Measurements from ENCODE around the gene ANTXR2. TPM values are rescaled to one million over a fixed set of nuclear protein-coding genes. Genes with fewer than 3 reads are reported as not detected.
A peak's percentile ranks its signal among the peaks of the same experiment; 100 is the strongest.

ANTXR2 gene
- total and polyA plus RNA-seq, 9 of the 15 experiments (the other 6 are each of a cell fraction or from before 2014, with no cell fraction given), result 10.1 to 83.8 (median 60.3) TPM

DNA sequence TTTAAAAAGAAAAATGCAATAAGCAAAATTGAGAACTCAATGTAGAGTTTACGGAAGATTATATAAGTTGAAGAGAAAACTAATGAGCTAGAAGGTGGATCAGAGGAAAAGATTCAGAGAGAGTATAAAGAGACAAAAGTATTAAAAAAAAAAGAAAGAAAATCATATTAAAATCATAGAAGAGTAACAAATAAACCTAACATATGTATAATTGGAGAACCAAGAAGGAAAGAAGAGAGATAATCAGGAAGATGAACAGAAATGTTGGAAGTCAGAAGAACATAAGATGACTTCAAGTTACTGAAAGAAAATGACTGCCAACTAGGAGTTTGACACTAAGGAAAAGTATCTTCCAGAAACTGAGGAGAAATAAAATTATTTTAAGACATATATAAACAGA is 34.3 kb upstream of the ANTXR2 start:
- ChIA-PET CTCF (ENCODE audit: low intra/inter-chr PET ratio) (no interaction called here), POLR2A (no interaction called here)
- Histone ChIP-seq H3K4me2 (ENCODE audit: insufficient read depth, low read length) (no peak overlapping the region), H2AFZ (ENCODE audit: low read depth, low read length) (no peak overlapping the region), H3K79me2 (ENCODE audit: control insufficient read depth, insufficient read depth, low read length) (no peaks in the 10 kb centered on the region), H3K27ac (ENCODE audit: extremely low read depth, low read depth, low read length) (no peak overlapping the region), H3K27me3 (ENCODE audit: control insufficient read depth in 2 of 2, insufficient read depth in 2 of 2, low read length in 2 of 2) (no peaks in the 10 kb centered on the region), H3K4me3 (no peak overlapping the region), H3K9me1 (ENCODE audit: control insufficient read depth, insufficient read depth, low read length) (no peaks in the 10 kb centered on the region), H3K9ac (ENCODE audit: insufficient read depth in 1 of 2, low read depth in 2 of 2, low read length in 2 of 2) (no peak overlapping the region), H3K36me3 (ENCODE audit: control insufficient read depth, insufficient read depth, low read length) (no peaks in the 10 kb centered on the region), H3K4me1 (replicated peaks in 1 of 2; ENCODE audit: control insufficient read depth in 2 of 2, insufficient read depth in 2 of 2, low read length in 2 of 2) (no peaks in the 10 kb centered on the region), H4K20me1 (replicated peaks; ENCODE audit: control insufficient read depth, insufficient read depth, low read length) (no peaks in the 10 kb centered on the region), H3K9me3 (replicated peaks; ENCODE audit: control insufficient read depth, insufficient read depth, low read depth, low read length) (0 out of 2 replicates have a peak, but pooled peaks cover 3% of the 10 kb centered on the region)
- intact Hi-C loops (cut with micrococcal nuclease) (no loop called here), in situ Hi-C loops (cut with MboI) (no loop called here)
- no peak for DNase-seq (ENCODE audit: extremely low read depth in 1 of 4, low spot score in 3 of 4)
- no peak for ATAC-seq
- 92% methylated on average over 1 of the region's 1 CpG for WGBS (ENCODE audit: insufficient coverage, low coverage, missing lambda C conversion rate)
- TF ChIP-seq TRIM24 (IDR thresholded peaks at IDR 0.05), result peak; percentile 34 to 73; a peak in 3 of 4 replicates
- TF ChIP-seq CBX1 (IDR thresholded peaks at IDR 0.05; ENCODE audit: low read depth), result no peak
- TF ChIP-seq ZNF75A (CRISPR knock-in tag; IDR thresholded peaks at IDR 0.05), result no peak
- TF ChIP-seq TRIM28 (IDR thresholded peaks at IDR 0.05), result peak; percentile 92; the same call in 1 of the 2 replicates
- TF ChIP-seq MTA3 (IDR thresholded peaks at IDR 0.05; ENCODE audit: borderline replicate concordance), result no peak
- TF ChIP-seq EWSR1 (IDR thresholded peaks at IDR 0.05; ENCODE audit: borderline replicate concordance, low read depth, partially characterized antibody), result no peak
- no peak for TF ChIP-seq NEUROD1 (IDR thresholded peaks at IDR 0.05; ENCODE audit: borderline replicate concordance, low read depth, low read length, partially characterized antibody)
- no peak for TF ChIP-seq ZNF316 (IDR thresholded peaks at IDR 0.05)
- TF ChIP-seq, protein P1, sequence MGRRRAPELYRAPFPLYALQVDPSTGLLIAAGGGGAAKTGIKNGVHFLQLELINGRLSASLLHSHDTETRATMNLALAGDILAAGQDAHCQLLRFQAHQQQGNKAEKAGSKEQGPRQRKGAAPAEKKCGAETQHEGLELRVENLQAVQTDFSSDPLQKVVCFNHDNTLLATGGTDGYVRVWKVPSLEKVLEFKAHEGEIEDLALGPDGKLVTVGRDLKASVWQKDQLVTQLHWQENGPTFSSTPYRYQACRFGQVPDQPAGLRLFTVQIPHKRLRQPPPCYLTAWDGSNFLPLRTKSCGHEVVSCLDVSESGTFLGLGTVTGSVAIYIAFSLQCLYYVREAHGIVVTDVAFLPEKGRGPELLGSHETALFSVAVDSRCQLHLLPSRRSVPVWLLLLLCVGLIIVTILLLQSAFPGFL (CRISPR knock-in tag; IDR thresholded peaks at IDR 0.05), result no peak
- TF ChIP-seq, protein P2, sequence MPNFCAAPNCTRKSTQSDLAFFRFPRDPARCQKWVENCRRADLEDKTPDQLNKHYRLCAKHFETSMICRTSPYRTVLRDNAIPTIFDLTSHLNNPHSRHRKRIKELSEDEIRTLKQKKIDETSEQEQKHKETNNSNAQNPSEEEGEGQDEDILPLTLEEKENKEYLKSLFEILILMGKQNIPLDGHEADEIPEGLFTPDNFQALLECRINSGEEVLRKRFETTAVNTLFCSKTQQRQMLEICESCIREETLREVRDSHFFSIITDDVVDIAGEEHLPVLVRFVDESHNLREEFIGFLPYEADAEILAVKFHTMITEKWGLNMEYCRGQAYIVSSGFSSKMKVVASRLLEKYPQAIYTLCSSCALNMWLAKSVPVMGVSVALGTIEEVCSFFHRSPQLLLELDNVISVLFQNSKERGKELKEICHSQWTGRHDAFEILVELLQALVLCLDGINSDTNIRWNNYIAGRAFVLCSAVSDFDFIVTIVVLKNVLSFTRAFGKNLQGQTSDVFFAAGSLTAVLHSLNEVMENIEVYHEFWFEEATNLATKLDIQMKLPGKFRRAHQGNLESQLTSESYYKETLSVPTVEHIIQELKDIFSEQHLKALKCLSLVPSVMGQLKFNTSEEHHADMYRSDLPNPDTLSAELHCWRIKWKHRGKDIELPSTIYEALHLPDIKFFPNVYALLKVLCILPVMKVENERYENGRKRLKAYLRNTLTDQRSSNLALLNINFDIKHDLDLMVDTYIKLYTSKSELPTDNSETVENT (CRISPR knock-in tag; IDR thresholded peaks at IDR 0.05), result no peak
- TF ChIP-seq ZC3H11A (IDR thresholded peaks at IDR 0.05; ENCODE audit: low read depth, low read length), result no peak
- TF ChIP-seq ZNF124 (CRISPR knock-in tag; IDR thresholded peaks at IDR 0.05), result no peak
- TF ChIP-seq, protein P3, sequence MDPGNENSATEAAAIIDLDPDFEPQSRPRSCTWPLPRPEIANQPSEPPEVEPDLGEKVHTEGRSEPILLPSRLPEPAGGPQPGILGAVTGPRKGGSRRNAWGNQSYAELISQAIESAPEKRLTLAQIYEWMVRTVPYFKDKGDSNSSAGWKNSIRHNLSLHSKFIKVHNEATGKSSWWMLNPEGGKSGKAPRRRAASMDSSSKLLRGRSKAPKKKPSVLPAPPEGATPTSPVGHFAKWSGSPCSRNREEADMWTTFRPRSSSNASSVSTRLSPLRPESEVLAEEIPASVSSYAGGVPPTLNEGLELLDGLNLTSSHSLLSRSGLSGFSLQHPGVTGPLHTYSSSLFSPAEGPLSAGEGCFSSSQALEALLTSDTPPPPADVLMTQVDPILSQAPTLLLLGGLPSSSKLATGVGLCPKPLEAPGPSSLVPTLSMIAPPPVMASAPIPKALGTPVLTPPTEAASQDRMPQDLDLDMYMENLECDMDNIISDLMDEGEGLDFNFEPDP (CRISPR knock-in tag; IDR thresholded peaks at IDR 0.05), result no peak
- no peak for TF ChIP-seq RBM14 (IDR thresholded peaks at IDR 0.05; ENCODE audit: borderline replicate concordance, insufficient read depth, low read depth, low read length)
- TF ChIP-seq, protein P4, sequence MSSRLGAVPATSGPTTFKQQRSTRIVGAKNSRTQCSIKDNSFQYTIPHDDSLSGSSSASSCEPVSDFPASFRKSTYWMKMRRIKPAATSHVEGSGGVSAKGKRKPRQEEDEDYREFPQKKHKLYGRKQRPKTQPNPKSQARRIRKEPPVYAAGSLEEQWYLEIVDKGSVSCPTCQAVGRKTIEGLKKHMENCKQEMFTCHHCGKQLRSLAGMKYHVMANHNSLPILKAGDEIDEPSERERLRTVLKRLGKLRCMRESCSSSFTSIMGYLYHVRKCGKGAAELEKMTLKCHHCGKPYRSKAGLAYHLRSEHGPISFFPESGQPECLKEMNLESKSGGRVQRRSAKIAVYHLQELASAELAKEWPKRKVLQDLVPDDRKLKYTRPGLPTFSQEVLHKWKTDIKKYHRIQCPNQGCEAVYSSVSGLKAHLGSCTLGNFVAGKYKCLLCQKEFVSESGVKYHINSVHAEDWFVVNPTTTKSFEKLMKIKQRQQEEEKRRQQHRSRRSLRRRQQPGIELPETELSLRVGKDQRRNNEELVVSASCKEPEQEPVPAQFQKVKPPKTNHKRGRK (tag; IDR thresholded peaks at IDR 0.05), result 0 out of 2 replicates have a peak, but pooled peaks have one; percentile 39
- TF ChIP-seq ZNF282 (CRISPR knock-in tag; IDR thresholded peaks at IDR 0.05), result no peak
- TF ChIP-seq FOXA1 (IDR thresholded peaks at IDR 0.05; ENCODE audit: borderline replicate concordance), result no peak
- no peak for FAIRE-seq
- no TSS peak for BruUV-seq (replicated peaks)

All from K562 (cell line).